HEK293T (cell line): ENCODE results near the gene SUPT7L.

Source experiments
- CTCF ChIA-PET: fragments of 350-600 bp; formaldehyde crosslinking; extraction: SDS; loops from one replicate; lab custom pipeline; 2021; ENCODE audit warnings: antibody characterized with exemption, inconsistent platforms; lab: Yijun Ruan, JAX
- POLR2A ChIA-PET: fragments of 350-600 bp; formaldehyde crosslinking; extraction: SDS; loops from one replicate; lab custom pipeline; 2020; ENCODE audit warnings: antibody characterized with exemption, inconsistent platforms; lab: Yijun Ruan, JAX
- DNase-seq: peaks from one replicate; pipeline ENCODE4 v3.0.0; 2012; ENCODE audit warnings: mixed read lengths; ENCODE audit errors: extremely low spot score
- ARNT ChIP-seq: fragments of 450-650 bp; IDR thresholded peaks from 2 replicates; pipeline ENCODE4 v1.6.1; 2017; ENCODE audit warnings: mild to moderate bottlenecking
- BHLHE40 ChIP-seq: fragments of 450-650 bp; IDR thresholded peaks from 2 replicates; pipeline ENCODE4 v1.6.1; 2016; ENCODE audit warnings: mild to moderate bottlenecking, moderate library complexity, borderline replicate concordance
- CTBP1 ChIP-seq: fragments of 450-650 bp; IDR thresholded peaks from 2 replicates; pipeline ENCODE4 v1.6.1; 2016; ENCODE audit warnings: borderline replicate concordance
- ELF4 ChIP-seq: fragments of 450-650 bp; IDR thresholded peaks from 2 replicates; pipeline ENCODE4 v1.6.1; 2017; ENCODE audit warnings: antibody characterized with exemption
- FOXA1 ChIP-seq: fragments of 450-650 bp; IDR thresholded peaks from 2 replicates; pipeline ENCODE4 v1.6.1; 2016; ENCODE audit warnings: mild to moderate bottlenecking
- FOXK2 ChIP-seq: fragments of 450-650 bp; IDR thresholded peaks from 2 replicates; pipeline ENCODE4 v1.6.1; 2016; ENCODE audit warnings: mild to moderate bottlenecking
- FOXM1 ChIP-seq: fragments of 450-650 bp; IDR thresholded peaks from 2 replicates; pipeline ENCODE4 v1.6.1; 2017; ENCODE audit warnings: mild to moderate bottlenecking, borderline replicate concordance
- HDGF ChIP-seq: fragments of 450-650 bp; IDR thresholded peaks from 2 replicates; pipeline ENCODE4 v1.6.1; 2017; ENCODE audit warnings: antibody characterized with exemption, borderline replicate concordance
- L3MBTL2 ChIP-seq: fragments of 450-650 bp; conservative IDR thresholded peaks from 2 replicates; pipeline ENCODE4 v1.6.1; 2016; ENCODE audit warnings: mild to moderate bottlenecking
- LEF1 ChIP-seq: fragments of 450-650 bp; IDR thresholded peaks from 2 replicates; pipeline ENCODE4 v1.6.1; 2017; ENCODE audit warnings: mild to moderate bottlenecking, borderline replicate concordance
- NFRKB ChIP-seq: fragments of 450-650 bp; IDR thresholded peaks from 2 replicates; pipeline ENCODE4 v1.6.1; 2016; ENCODE audit warnings: mild to moderate bottlenecking, moderate library complexity
- PKNOX1 ChIP-seq: fragments of 450-650 bp; IDR thresholded peaks from 2 replicates; pipeline ENCODE4 v1.6.1; 2016
- SP1 ChIP-seq: fragments of 450-650 bp; IDR thresholded peaks from 2 replicates; pipeline ENCODE4 v1.6.1; 2017
- SUZ12 ChIP-seq: fragments of 450-650 bp; IDR thresholded peaks from 2 replicates; pipeline ENCODE4 v1.6.1; 2016; ENCODE audit warnings: mild to moderate bottlenecking
- TARDBP ChIP-seq: fragments of 450-650 bp; IDR thresholded peaks from 2 replicates; pipeline ENCODE4 v1.6.1; 2016
- ZNF384 ChIP-seq: fragments of 450-650 bp; IDR thresholded peaks from 2 replicates; pipeline ENCODE4 v1.6.1; 2016

Gene SUPT7L

GRCh38 chr2:27709960-27710575 lies 46.7 kb upstream of the SUPT7L start:
- TF ChIP-seq TARDBP (no peak), FOXK2 (no peak), L3MBTL2 (no peak), BHLHE40 (no peak), ZNF384 (no peak), ARNT (no peak), CTBP1 (no peak), HDGF (no peak), PKNOX1 (no peak), ELF4 (no peak), SUZ12 (no peak), FOXA1 (no peak), SP1 (no peak), LEF1 (no peak), NFRKB (no peak), FOXM1 (no peak)
- DNase-seq = no peak
- ChIA-PET POLR2A (no interaction called here), CTCF (no interaction called here)

- CTCF ChIA-PET = no interaction called here
- POLR2A ChIA-PET = no interaction called here
- TF ChIP-seq FOXA1 (no peak), ARNT (no peak), BHLHE40 (no peak), FOXM1 (no peak), LEF1 (no peak), L3MBTL2 (no peak), PKNOX1 (no peak), TARDBP (no peak), SUZ12 (no peak), ZNF384 (no peak)
- no peak for DNase-seq
Observed at GRCh38 chr2:27709326-27709725, 45.9 kb upstream of the SUPT7L start.

- TF ChIP-seq FOXA1 = no peak
- TF ChIP-seq SP1 = no peak
- no peak for TF ChIP-seq TARDBP
- TF ChIP-seq ZNF384 = no peak
- TF ChIP-seq ARNT = no peak
- TF ChIP-seq SUZ12 = no peak
- TF ChIP-seq L3MBTL2 = no peak
- no peak for TF ChIP-seq FOXM1
- TF ChIP-seq LEF1 = no peak
- no peak for TF ChIP-seq FOXK2
- TF ChIP-seq PKNOX1 = no peak
- no peak for TF ChIP-seq ELF4
- no peak for TF ChIP-seq CTBP1
- no peak for TF ChIP-seq NFRKB
- POLR2A ChIA-PET = no interaction called here
Observed at GRCh38 chr2:27708666-27709065, 45.3 kb upstream of the SUPT7L start.

GRCh38 chr2:27708257-27708654 lies 44.8 kb upstream of the SUPT7L start:
- POLR2A ChIA-PET = no interaction called here

More at GRCh38 chr2:27708666-27709065, 45.3 kb upstream of the SUPT7L start:
- no peak for DNase-seq
- CTCF ChIA-PET = interaction anchor here (2.9 kb wide), 1 partner anchor 25 kb away, joined by 11 read pairs; no protein-coding TSS in a partner anchor

GRCh38 chr2:27707462-27708256 lies 44.2 kb upstream of the SUPT7L start:
- POLR2A ChIA-PET = no interaction called here

More at GRCh38 chr2:27708257-27708654, 44.8 kb upstream of the SUPT7L start:
- no peak for DNase-seq
- no peak for TF ChIP-seq ELF4
- no peak for TF ChIP-seq TARDBP
- no peak for TF ChIP-seq FOXK2
- no peak for TF ChIP-seq PKNOX1
- no peak for TF ChIP-seq HDGF
- no peak for TF ChIP-seq L3MBTL2
- no peak for TF ChIP-seq SUZ12
- TF ChIP-seq LEF1 = no peak
- no peak for TF ChIP-seq SP1
- no peak for TF ChIP-seq FOXA1
- CTCF ChIA-PET = interaction anchor here (0.9 to 2.9 kb wide), 2 partner anchors 15 to 25 kb away, joined by 4 to 11 read pairs; no protein-coding TSS in a partner anchor

More at GRCh38 chr2:27707462-27708256, 44.2 kb upstream of the SUPT7L start:
- DNase-seq = no peak
- CTCF ChIA-PET = interaction anchor here (0.9 to 2.9 kb wide), 2 partner anchors 16 to 24 kb away, joined by 4 to 11 read pairs; no protein-coding TSS in a partner anchor
- TF ChIP-seq TARDBP = no peak
- no peak for TF ChIP-seq NFRKB
- TF ChIP-seq FOXM1 = no peak
- TF ChIP-seq PKNOX1 = no peak
- no peak for TF ChIP-seq L3MBTL2
- TF ChIP-seq ARNT = no peak
- TF ChIP-seq LEF1 = no peak
- no peak for TF ChIP-seq FOXA1
- no peak for TF ChIP-seq BHLHE40
- no peak for TF ChIP-seq ELF4
- no peak for TF ChIP-seq SUZ12
- TF ChIP-seq HDGF = no peak
- no peak for TF ChIP-seq ZNF384
- no peak for TF ChIP-seq FOXK2
